Measurements from ENCODE around the gene CPVL.

CPVL gene

DNA sequence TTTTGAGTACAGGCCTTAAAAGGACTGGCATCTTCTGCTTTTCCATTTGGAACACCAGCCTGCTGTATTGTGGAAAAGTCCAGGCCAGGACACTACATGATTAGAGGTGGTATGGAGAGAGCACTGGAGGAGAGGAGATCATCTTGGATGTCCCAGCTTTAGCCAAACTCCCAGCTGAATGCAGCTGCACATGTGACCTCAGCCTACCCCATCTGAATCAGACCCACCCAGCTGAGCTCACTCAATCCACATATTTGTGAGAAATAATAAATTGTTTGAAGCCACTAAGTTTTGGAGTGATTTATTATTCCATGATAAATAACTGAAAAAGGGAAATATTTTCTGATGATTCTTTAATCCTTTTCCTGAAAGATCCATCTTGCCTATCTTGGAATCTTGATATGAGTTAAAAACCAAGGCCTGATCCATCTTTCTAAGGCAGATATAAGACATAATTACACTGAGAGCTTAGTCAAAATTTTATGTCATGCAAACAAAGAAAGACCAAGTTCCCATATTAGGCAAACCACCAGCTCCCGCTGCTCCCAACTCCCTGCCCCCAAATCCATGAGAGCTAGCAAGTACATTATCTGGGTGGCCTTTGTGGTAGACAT is 133.1 kb downstream of the CPVL start:
- no CpG with 5 or more reads among the region's 1 CpG for WGBS (ENCODE audit: insufficient coverage, insufficient read length)
- Histone ChIP-seq H3K4me1 (ENCODE audit: control insufficient read depth, insufficient read depth, low read length) (no peaks in the 10 kb centered on the region), H3K27me3 (ENCODE audit: control insufficient read depth, insufficient read depth, low read length) (no peaks in the 10 kb centered on the region)

DNA sequence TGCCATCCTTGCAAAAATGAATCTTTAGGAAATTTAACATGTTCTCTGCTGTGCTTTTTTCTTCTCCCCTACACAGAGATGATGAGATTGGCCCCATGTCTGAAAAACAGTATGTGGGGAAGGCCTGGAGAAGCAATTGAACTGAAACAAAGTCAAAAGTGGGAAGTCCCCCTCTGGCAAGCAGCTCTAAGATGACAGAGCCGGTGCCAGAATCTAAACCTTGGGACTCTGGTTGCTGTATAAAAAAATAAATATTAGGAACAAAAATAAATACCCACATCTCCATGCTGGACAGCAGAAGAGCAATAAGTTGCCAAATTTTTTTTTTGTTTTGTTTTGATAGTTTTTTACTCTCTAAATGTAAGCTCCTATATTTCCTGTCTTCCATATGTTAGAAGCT is 136.4 kb downstream of the CPVL start:
- WGBS (ENCODE audit: insufficient coverage, insufficient read length): no CpG with 5 or more reads among the region's 1 CpG
- no peak for DNase-seq (ENCODE audit: low read depth, low spot score)

More for the DNA sequence above, 133.1 kb downstream of the CPVL start:
- Histone ChIP-seq H3K9me3 (ENCODE audit: control insufficient read depth, insufficient read depth, low read length) (no peaks in the 10 kb centered on the region), H3K36me3 (ENCODE audit: control insufficient read depth, insufficient read depth, low read length) (no peaks in the 10 kb centered on the region), H3K27ac (ENCODE audit: low read length) (no peak overlapping the region), H3K4me3 (ENCODE audit: low read length) (no peak overlapping the region)
- DNase-seq (ENCODE audit: low read depth, low spot score): no peak

DNA sequence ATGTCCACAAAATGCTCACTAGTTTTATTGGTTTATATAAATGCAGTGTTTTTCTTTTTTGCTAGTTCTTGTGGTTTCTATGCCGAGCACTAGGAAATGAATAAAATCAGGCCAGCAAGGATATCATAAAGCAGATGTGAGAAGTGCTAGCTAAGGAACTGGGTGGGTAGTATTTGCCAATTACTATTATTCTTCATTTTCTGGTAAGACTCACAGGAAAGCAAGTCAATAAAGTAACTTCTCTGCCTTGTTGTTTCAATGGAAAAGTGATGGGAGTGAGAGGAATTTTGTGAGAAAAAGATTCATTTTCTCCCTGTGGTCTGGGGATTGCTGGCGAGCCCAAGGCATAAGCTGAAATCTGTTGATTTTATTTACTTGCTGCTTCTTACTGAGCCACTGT is 137.7 kb downstream of the CPVL start:
- H3K4me3 ChIP-seq (ENCODE audit: low read length): no peak overlapping the region
- DNase-seq (ENCODE audit: low read depth, low spot score): no peak
- no peaks in the 10 kb centered on the region for H3K27me3 ChIP-seq (ENCODE audit: control insufficient read depth, insufficient read depth, low read length)
- H3K4me1 ChIP-seq (ENCODE audit: control insufficient read depth, insufficient read depth, low read length): no peaks in the 10 kb centered on the region
- H3K9me3 ChIP-seq (ENCODE audit: control insufficient read depth, insufficient read depth, low read length): no peaks in the 10 kb centered on the region
- no CpG with 5 or more reads among the region's 2 CpGs for WGBS (ENCODE audit: insufficient coverage, insufficient read length)
- H3K36me3 ChIP-seq (ENCODE audit: control insufficient read depth, insufficient read depth, low read length): no peaks in the 10 kb centered on the region
- no peak overlapping the region for H3K27ac ChIP-seq (ENCODE audit: low read length)

More for the DNA sequence above, 136.4 kb downstream of the CPVL start:
- Histone ChIP-seq H3K9me3 (ENCODE audit: control insufficient read depth, insufficient read depth, low read length) (no peaks in the 10 kb centered on the region), H3K4me3 (ENCODE audit: low read length) (no peak overlapping the region), H3K27ac (ENCODE audit: low read length) (no peak overlapping the region), H3K36me3 (ENCODE audit: control insufficient read depth, insufficient read depth, low read length) (no peaks in the 10 kb centered on the region), H3K4me1 (ENCODE audit: control insufficient read depth, insufficient read depth, low read length) (no peaks in the 10 kb centered on the region), H3K27me3 (ENCODE audit: control insufficient read depth, insufficient read depth, low read length) (no peaks in the 10 kb centered on the region)

DNA sequence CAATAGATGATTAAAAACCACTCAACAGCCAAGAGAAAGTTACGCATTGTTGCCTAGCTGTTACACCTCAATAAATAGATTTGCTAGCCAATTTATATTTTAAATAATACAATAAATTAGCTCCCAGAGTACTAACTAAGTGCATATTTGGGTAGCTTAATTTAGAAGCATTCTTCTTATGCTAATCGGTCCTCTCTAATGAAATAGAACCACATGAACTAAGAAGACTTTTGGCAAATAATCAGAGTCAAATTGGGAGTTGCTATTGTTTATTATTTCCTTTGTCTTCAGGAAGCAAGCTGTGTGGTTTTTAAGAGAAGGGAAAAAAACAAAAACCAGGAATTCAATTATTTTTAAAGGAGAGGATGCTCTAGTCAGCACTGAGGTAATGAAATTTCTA is 139.2 kb downstream of the CPVL start:
- WGBS (ENCODE audit: insufficient coverage, insufficient read length): no CpG with 5 or more reads among the region's 2 CpGs
- Histone ChIP-seq H3K36me3 (ENCODE audit: control insufficient read depth, insufficient read depth, low read length) (no peaks in the 10 kb centered on the region), H3K4me1 (ENCODE audit: control insufficient read depth, insufficient read depth, low read length) (no peaks in the 10 kb centered on the region), H3K4me3 (ENCODE audit: low read length) (no peak overlapping the region), H3K9me3 (ENCODE audit: control insufficient read depth, insufficient read depth, low read length) (no peaks in the 10 kb centered on the region), H3K27me3 (ENCODE audit: control insufficient read depth, insufficient read depth, low read length) (no peaks in the 10 kb centered on the region), H3K27ac (ENCODE audit: low read length) (no peak overlapping the region)
- DNase-seq (ENCODE audit: low read depth, low spot score): no peak

DNA sequence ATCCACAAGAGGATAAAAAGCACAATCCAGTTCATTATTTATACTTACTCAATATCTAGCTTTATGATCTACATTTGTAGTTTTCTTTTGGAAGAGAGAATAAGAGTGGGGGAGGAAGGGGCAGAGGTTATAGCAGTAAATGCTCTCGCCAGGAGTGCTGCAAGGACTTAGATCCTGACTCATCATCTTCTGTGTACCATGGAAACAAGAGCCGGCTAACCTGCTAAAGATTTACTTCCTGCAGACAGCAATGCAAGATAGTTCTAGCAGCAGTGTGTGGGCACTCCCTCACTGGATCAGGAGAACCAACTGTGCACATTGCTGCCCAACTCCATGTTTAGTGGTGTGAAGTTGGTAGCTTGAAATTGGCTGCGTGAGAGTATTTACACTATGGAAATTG is 140.5 kb downstream of the CPVL start:
- Histone ChIP-seq H3K27me3 (ENCODE audit: control insufficient read depth, insufficient read depth, low read length) (no peaks in the 10 kb centered on the region), H3K4me3 (ENCODE audit: low read length) (no peak overlapping the region), H3K9me3 (ENCODE audit: control insufficient read depth, insufficient read depth, low read length) (no peaks in the 10 kb centered on the region), H3K36me3 (ENCODE audit: control insufficient read depth, insufficient read depth, low read length) (no peaks in the 10 kb centered on the region), H3K4me1 (ENCODE audit: control insufficient read depth, insufficient read depth, low read length) (no peaks in the 10 kb centered on the region), H3K27ac (ENCODE audit: low read length) (no peak overlapping the region)
- no peak for DNase-seq (ENCODE audit: low read depth, low spot score)
- no CpG with 5 or more reads among the region's 3 CpGs for WGBS (ENCODE audit: insufficient coverage, insufficient read length)

DNA sequence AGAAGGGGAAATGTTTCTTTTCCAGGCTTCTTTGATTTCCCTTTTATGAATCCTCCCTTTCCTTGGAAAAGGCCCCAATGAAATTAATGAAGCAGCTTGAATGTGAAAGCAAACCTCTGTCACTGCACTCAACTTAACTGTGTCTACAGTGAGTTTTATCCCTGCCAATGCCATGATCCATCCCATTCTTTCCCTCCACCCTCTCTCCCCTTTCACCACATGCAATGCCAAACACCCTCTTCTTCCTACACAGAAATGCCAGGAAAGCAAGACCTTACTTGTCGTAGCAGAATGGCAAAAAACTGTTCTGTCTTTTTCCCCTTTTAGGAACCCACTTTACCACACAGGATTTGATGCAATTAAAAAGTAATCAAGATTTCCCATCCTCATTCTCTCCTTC is 140.9 kb downstream of the CPVL start:
- no peaks in the 10 kb centered on the region for H3K27me3 ChIP-seq (ENCODE audit: control insufficient read depth, insufficient read depth, low read length)

DNA sequence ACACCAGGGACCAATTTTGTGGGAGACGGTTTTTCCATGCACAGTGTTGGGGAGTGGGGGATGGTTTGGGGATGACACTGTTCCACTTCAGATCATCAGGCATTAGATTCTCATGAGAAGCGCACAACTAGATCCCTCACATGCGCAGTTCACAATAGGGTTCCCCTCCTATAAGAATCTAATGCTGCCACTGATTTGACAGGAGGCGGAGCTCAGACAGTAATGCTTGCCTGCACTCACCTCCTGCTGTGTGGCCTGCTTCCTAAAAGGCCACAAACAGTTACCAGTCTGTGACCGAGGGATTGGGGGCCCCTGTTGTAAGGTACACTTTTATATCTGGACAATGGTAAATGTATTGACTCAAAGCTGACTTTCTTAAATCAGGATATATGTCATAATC is 142.6 kb downstream of the CPVL start:
- WGBS (ENCODE audit: insufficient coverage, insufficient read length): no CpG with 5 or more reads among the region's 5 CpGs
- Histone ChIP-seq H3K27me3 (ENCODE audit: control insufficient read depth, insufficient read depth, low read length) (no peaks in the 10 kb centered on the region), H3K27ac (ENCODE audit: low read length) (no peak overlapping the region), H3K36me3 (ENCODE audit: control insufficient read depth, insufficient read depth, low read length) (no peaks in the 10 kb centered on the region), H3K9me3 (ENCODE audit: control insufficient read depth, insufficient read depth, low read length) (no peaks in the 10 kb centered on the region), H3K4me3 (ENCODE audit: low read length) (no peak overlapping the region), H3K4me1 (ENCODE audit: control insufficient read depth, insufficient read depth, low read length) (no peaks in the 10 kb centered on the region)
- DNase-seq (ENCODE audit: low read depth, low spot score): no peak

More for the DNA sequence above, 140.9 kb downstream of the CPVL start:
- H3K36me3 ChIP-seq (ENCODE audit: control insufficient read depth, insufficient read depth, low read length): no peaks in the 10 kb centered on the region
- H3K4me3 ChIP-seq (ENCODE audit: low read length): no peak overlapping the region
- no peaks in the 10 kb centered on the region for H3K9me3 ChIP-seq (ENCODE audit: control insufficient read depth, insufficient read depth, low read length)
- no peak overlapping the region for H3K27ac ChIP-seq (ENCODE audit: low read length)
- no peak for DNase-seq (ENCODE audit: low read depth, low spot score)
- no peaks in the 10 kb centered on the region for H3K4me1 ChIP-seq (ENCODE audit: control insufficient read depth, insufficient read depth, low read length)
- WGBS (ENCODE audit: insufficient coverage, insufficient read length): no CpG with 5 or more reads among the region's 1 CpG

DNA sequence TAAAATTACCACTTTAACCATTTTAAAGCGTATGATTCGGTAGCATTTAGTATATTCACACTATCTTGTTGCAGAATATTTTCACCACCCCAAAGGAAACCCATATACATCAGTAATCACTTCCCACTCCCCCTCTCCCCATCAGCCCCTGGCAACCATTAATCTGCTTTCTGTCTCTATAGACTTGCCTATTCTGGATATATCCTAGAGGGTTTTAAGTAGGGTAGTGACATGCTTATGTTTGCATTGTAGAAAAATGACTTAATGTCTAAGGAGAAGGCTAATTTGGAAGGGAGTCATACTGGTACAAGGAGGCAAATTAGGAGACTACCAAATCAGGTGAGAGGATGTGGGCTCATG is 145.6 kb downstream of the CPVL start:
- Histone ChIP-seq H3K4me3 (ENCODE audit: low read length) (no peak overlapping the region), H3K27me3 (ENCODE audit: control insufficient read depth, insufficient read depth, low read length) (no peaks in the 10 kb centered on the region), H3K9me3 (ENCODE audit: control insufficient read depth, insufficient read depth, low read length) (no peaks in the 10 kb centered on the region), H3K36me3 (ENCODE audit: control insufficient read depth, insufficient read depth, low read length) (no peaks in the 10 kb centered on the region), H3K27ac (ENCODE audit: low read length) (no peak overlapping the region), H3K4me1 (ENCODE audit: control insufficient read depth, insufficient read depth, low read length) (peaks cover 1% of the 10 kb centered on the region; the same call in 1 of the 2 replicates)
- no peak for DNase-seq (ENCODE audit: low read depth, low spot score)
- WGBS (ENCODE audit: insufficient coverage, insufficient read length): no CpG with 5 or more reads among the region's 2 CpGs

GRCh38 chr7:28999895-29000716 is 146.2 kb downstream of the CPVL start:
- Histone ChIP-seq H3K36me3 (ENCODE audit: control insufficient read depth, insufficient read depth, low read length) (no peaks in the 10 kb centered on the region), H3K4me3 (ENCODE audit: low read length) (no peak overlapping the region), H3K27ac (ENCODE audit: low read length) (no peak overlapping the region), H3K9me3 (ENCODE audit: control insufficient read depth, insufficient read depth, low read length) (no peaks in the 10 kb centered on the region), H3K4me1 (ENCODE audit: control insufficient read depth, insufficient read depth, low read length) (peaks cover 1% of the 10 kb centered on the region; the same call in 1 of the 2 replicates), H3K27me3 (ENCODE audit: control insufficient read depth, insufficient read depth, low read length) (no peaks in the 10 kb centered on the region)
- no CpG with 5 or more reads among the region's 12 CpGs for WGBS (ENCODE audit: insufficient coverage, insufficient read length)
- no peak for DNase-seq (ENCODE audit: low read depth, low spot score)

- H3K9me3 ChIP-seq (ENCODE audit: control insufficient read depth, insufficient read depth, low read length): no peaks in the 10 kb centered on the region
- no peak overlapping the region for H3K27ac ChIP-seq (ENCODE audit: low read length)
- no peak overlapping the region for H3K4me3 ChIP-seq (ENCODE audit: low read length)
- DNase-seq (ENCODE audit: low read depth, low spot score): no peak
- peaks cover 1% of the 10 kb centered on the region; the same call in 1 of the 2 replicates for H3K4me1 ChIP-seq (ENCODE audit: control insufficient read depth, insufficient read depth, low read length)
- no CpG with 5 or more reads among the region's 5 CpGs for whole genome bisulfite sequencing (ENCODE audit: insufficient coverage, insufficient read length)
- no peaks in the 10 kb centered on the region for H3K36me3 ChIP-seq (ENCODE audit: control insufficient read depth, insufficient read depth, low read length)
- H3K27me3 ChIP-seq (ENCODE audit: control insufficient read depth, insufficient read depth, low read length): no peaks in the 10 kb centered on the region
Observed at GRCh38 chr7:28999427-28999826, 146.9 kb downstream of the CPVL start.
